Measurements from ENCODE around the gene TIGD7.
"Not testable (repeated sequence)": the region's sequence is repeated elsewhere in the genome, so short reads cannot be mapped to it uniquely, and the experiment has no call there.

The TIGD7 gene

GRCh38 chr16:3282103-3282729 is 23.0 kb downstream of the TIGD7 start:
- DNase-seq (ENCODE audit: low read depth in 2 of 2), result no peak

- no peak for DNase-seq (ENCODE audit: low read depth in 2 of 2)
Measured at GRCh38 chr16:3281222-3281820, 23.9 kb downstream of the TIGD7 start.

- no peak for DNase-seq (ENCODE audit: low read depth in 2 of 2)
Measured at GRCh38 chr16:3276679-3277078, 28.6 kb downstream of the TIGD7 start.

- no peak for DNase-seq (ENCODE audit: low read depth in 2 of 2)
Measured at GRCh38 chr16:3274947-3275346, 30.3 kb downstream of the TIGD7 start.

GRCh38 chr16:3274490-3274889 is 30.7 kb downstream of the TIGD7 start:
- DNase-seq (ENCODE audit: low read depth in 2 of 2), result no peak

- not testable (repeated sequence) for DNase-seq (ENCODE audit: low read depth in 2 of 2)
Measured at GRCh38 chr16:3271281-3271680, 33.9 kb downstream of the TIGD7 start.

GRCh38 chr16:3270718-3271117 is 34.5 kb downstream of the TIGD7 start:
- DNase-seq (ENCODE audit: low read depth in 2 of 2), result not testable (repeated sequence)

GRCh38 chr16:3268294-3268693 is 36.9 kb downstream of the TIGD7 start:
- DNase-seq (ENCODE audit: low read depth in 2 of 2), result no peak

- DNase-seq (ENCODE audit: low read depth in 2 of 2), result no peak
Measured at GRCh38 chr16:3266873-3267537, 38.2 kb downstream of the TIGD7 start.

- DNase-seq (ENCODE audit: low read depth in 2 of 2), result peak; percentile 91 to 98
Measured at GRCh38 chr16:3264137-3265036, 40.8 kb downstream of the TIGD7 start.

GRCh38 chr16:3262517-3262916 is 42.7 kb downstream of the TIGD7 start:
- no peak for DNase-seq (ENCODE audit: low read depth in 2 of 2)

GRCh38 chr16:3259836-3260235 is 45.4 kb downstream of the TIGD7 start:
- no peak for DNase-seq (ENCODE audit: low read depth in 2 of 2)

GRCh38 chr16:3256866-3257465 is 48.3 kb downstream of the TIGD7 start:
- no peak for DNase-seq (ENCODE audit: low read depth in 2 of 2)

GRCh38 chr16:3256146-3256865 is 48.9 kb downstream of the TIGD7 start, which contains the start of gene MEFV:
Gene MEFV (minus strand): TSS chr16:3256633. CDS start chr16:3256587, 46 bp downstream.
- DNase-seq (ENCODE audit: low read depth in 2 of 2), result no peak

GRCh38 chr16:3254309-3254708 is 50.9 kb downstream of the TIGD7 start:
- no peak for DNase-seq (ENCODE audit: low read depth in 2 of 2)

- DNase-seq (ENCODE audit: low read depth in 2 of 2), result no peak
Measured at GRCh38 chr16:3252967-3253366, 52.3 kb downstream of the TIGD7 start.

- no peak for DNase-seq (ENCODE audit: low read depth in 2 of 2)
Measured at GRCh38 chr16:3249451-3249850, 55.8 kb downstream of the TIGD7 start.

GRCh38 chr16:3249020-3249419 is 56.2 kb downstream of the TIGD7 start:
- no peak for DNase-seq (ENCODE audit: low read depth in 2 of 2)
